ENCODE results near the gene SLC22A16.

SLC22A16 gene

DNA sequence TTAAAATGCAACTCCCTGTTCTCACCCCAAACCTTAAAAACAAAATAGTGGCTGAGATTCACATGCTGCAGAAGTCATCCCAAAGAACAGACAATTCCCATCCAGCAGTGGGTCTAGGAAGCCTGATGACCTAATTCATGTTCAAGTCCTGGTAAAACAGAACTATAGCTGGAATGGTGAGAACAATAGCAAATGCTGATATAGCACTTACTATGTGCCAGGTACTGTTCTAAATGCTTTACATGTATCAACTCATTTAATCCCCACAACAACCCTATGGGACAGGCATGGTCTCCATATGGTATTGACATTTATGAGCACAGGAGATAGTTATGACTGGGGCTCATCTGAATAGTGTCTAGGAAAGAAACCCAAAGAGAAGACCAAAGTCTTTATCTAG lies 66.6 kb downstream of the SLC22A16 start:
- H3K79me2 ChIP-seq (ENCODE audit: low read length): no peaks in the 10 kb centered on the region
- H3K36me3 ChIP-seq (replicated peaks; ENCODE audit: insufficient read depth, low read length): no peaks in the 10 kb centered on the region
- H4K20me1 ChIP-seq (ENCODE audit: insufficient read depth, low read length): no peaks in the 10 kb centered on the region
- H3K4me3 ChIP-seq (ENCODE audit: low read length): no peak overlapping the region
- no peak overlapping the region for H3K4me2 ChIP-seq (ENCODE audit: low read depth, low read length)
- no peak for DNase-seq
- no peaks in the 10 kb centered on the region for H3K4me1 ChIP-seq (ENCODE audit: low read length)
- no peak overlapping the region for H3K9ac ChIP-seq (ENCODE audit: low read length)
- H3K27me3 ChIP-seq (replicated peaks; ENCODE audit: insufficient read depth, low read length): no peaks in the 10 kb centered on the region
- H2AFZ ChIP-seq (ENCODE audit: low read length): no peak overlapping the region
- H3F3A ChIP-seq (ENCODE audit: insufficient read depth, low read length): no peaks in the 10 kb centered on the region
- no peaks in the 10 kb centered on the region for H3K9me2 ChIP-seq (replicated peaks; ENCODE audit: insufficient read depth, low read length)
- TF ChIP-seq, protein P1, sequence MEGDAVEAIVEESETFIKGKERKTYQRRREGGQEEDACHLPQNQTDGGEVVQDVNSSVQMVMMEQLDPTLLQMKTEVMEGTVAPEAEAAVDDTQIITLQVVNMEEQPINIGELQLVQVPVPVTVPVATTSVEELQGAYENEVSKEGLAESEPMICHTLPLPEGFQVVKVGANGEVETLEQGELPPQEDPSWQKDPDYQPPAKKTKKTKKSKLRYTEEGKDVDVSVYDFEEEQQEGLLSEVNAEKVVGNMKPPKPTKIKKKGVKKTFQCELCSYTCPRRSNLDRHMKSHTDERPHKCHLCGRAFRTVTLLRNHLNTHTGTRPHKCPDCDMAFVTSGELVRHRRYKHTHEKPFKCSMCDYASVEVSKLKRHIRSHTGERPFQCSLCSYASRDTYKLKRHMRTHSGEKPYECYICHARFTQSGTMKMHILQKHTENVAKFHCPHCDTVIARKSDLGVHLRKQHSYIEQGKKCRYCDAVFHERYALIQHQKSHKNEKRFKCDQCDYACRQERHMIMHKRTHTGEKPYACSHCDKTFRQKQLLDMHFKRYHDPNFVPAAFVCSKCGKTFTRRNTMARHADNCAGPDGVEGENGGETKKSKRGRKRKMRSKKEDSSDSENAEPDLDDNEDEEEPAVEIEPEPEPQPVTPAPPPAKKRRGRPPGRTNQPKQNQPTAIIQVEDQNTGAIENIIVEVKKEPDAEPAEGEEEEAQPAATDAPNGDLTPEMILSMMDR (IDR thresholded peaks at IDR 0.05; ENCODE audit: low read length): no peak
- TF ChIP-seq EZH2 (optimal IDR thresholded peaks at IDR 0.05; ENCODE audit: low read depth, low read length): no peak
- TF ChIP-seq EZH2phosphoT487 (IDR thresholded peaks at IDR 0.05; ENCODE audit: low read length): no peak
- H3K9me3 ChIP-seq (replicated peaks; ENCODE audit: insufficient read depth, low read length): no peaks in the 10 kb centered on the region
- H3K27ac ChIP-seq (ENCODE audit: low read length): no peak overlapping the region

DNA sequence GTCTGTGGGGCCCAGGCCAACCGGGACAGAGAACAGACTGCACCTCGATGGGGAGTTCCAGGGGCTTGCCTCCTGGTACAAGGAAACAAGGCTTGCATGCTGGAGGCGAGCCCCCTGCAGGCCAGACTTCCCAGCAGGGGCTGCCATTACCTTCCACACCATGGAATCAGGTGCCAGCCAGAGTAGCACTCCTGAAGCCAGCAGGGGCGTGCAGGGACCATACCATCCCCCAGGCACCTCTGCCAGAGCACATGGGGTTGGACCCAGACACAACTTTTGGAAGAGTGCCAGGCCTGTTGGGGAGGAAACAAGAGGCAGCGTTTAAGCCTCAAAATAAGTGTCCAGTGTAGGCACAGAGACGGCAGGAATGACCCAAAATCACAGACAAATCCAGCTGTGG lies 67.5 kb downstream of the SLC22A16 start:
- no peak overlapping the region for H2AFZ ChIP-seq (ENCODE audit: low read length)
- no peak for DNase-seq

DNA sequence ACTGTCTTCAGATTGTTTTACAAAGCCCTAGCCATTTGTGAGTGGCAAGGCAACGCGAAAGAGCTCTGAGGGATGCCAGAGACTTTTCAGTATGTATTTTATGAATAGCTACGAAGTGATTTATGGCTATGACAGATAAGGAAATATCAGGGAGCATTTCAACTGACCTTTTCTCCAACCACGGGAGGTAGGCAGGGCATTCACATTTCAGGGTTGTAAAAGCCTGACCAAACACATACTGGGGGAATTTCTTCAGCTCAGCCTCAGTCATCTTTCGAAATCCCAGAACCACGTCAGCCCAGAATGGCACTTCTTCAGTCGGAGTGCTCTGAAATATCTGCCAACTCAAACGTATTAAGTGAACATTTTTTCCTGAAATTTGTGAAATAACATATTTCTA lies 71.8 kb downstream of the SLC22A16 start:
- no peak for DNase-seq
- no peaks in the 10 kb centered on the region for H3F3A ChIP-seq (ENCODE audit: insufficient read depth, low read length)

More for the DNA sequence above, 67.5 kb downstream of the SLC22A16 start:
- H3K4me1 ChIP-seq (ENCODE audit: low read length): no peaks in the 10 kb centered on the region
- no peak overlapping the region for H3K9ac ChIP-seq (ENCODE audit: low read length)
- H3K9me3 ChIP-seq (replicated peaks; ENCODE audit: insufficient read depth, low read length): no peaks in the 10 kb centered on the region
- no peaks in the 10 kb centered on the region for H3K36me3 ChIP-seq (replicated peaks; ENCODE audit: insufficient read depth, low read length)
- no peaks in the 10 kb centered on the region for H3K27me3 ChIP-seq (replicated peaks; ENCODE audit: insufficient read depth, low read length)
- no peaks in the 10 kb centered on the region for H3K79me2 ChIP-seq (ENCODE audit: low read length)
- H4K20me1 ChIP-seq (ENCODE audit: insufficient read depth, low read length): no peaks in the 10 kb centered on the region
- no peak overlapping the region for H3K27ac ChIP-seq (ENCODE audit: low read length)
- TF ChIP-seq EZH2 (optimal IDR thresholded peaks at IDR 0.05; ENCODE audit: low read depth, low read length) (no peak), EZH2phosphoT487 (IDR thresholded peaks at IDR 0.05; ENCODE audit: low read length) (no peak)
- TF ChIP-seq, protein P1 (IDR thresholded peaks at IDR 0.05; ENCODE audit: low read length): no peak
- H3K4me3 ChIP-seq (ENCODE audit: low read length): no peak overlapping the region
- H3K9me2 ChIP-seq (replicated peaks; ENCODE audit: insufficient read depth, low read length): no peaks in the 10 kb centered on the region
- no peaks in the 10 kb centered on the region for H3F3A ChIP-seq (ENCODE audit: insufficient read depth, low read length)
- no peak overlapping the region for H3K4me2 ChIP-seq (ENCODE audit: low read depth, low read length)

More for the DNA sequence above, 71.8 kb downstream of the SLC22A16 start:
- Histone ChIP-seq H3K4me1 (ENCODE audit: low read length) (no peaks in the 10 kb centered on the region), H4K20me1 (ENCODE audit: insufficient read depth, low read length) (no peaks in the 10 kb centered on the region), H3K27ac (ENCODE audit: low read length) (no peak overlapping the region), H2AFZ (ENCODE audit: low read length) (no peak overlapping the region), H3K79me2 (ENCODE audit: low read length) (no peaks in the 10 kb centered on the region), H3K4me3 (ENCODE audit: low read length) (no peak overlapping the region), H3K9me3 (replicated peaks; ENCODE audit: insufficient read depth, low read length) (no peaks in the 10 kb centered on the region), H3K36me3 (replicated peaks; ENCODE audit: insufficient read depth, low read length) (no peaks in the 10 kb centered on the region), H3K9me2 (replicated peaks; ENCODE audit: insufficient read depth, low read length) (no peaks in the 10 kb centered on the region), H3K27me3 (replicated peaks; ENCODE audit: insufficient read depth, low read length) (no peaks in the 10 kb centered on the region), H3K4me2 (ENCODE audit: low read depth, low read length) (no peak overlapping the region), H3K9ac (ENCODE audit: low read length) (no peak overlapping the region)
- no peak for TF ChIP-seq EZH2phosphoT487 (IDR thresholded peaks at IDR 0.05; ENCODE audit: low read length)
- TF ChIP-seq, protein P1 (IDR thresholded peaks at IDR 0.05; ENCODE audit: low read length): no peak
- TF ChIP-seq EZH2 (optimal IDR thresholded peaks at IDR 0.05; ENCODE audit: low read depth, low read length): no peak
